ENCODE measurements around the gene MRPL50. TPM values are rescaled to one million over a fixed set of nuclear protein-coding genes. Genes with fewer than 3 reads are reported as not detected.
A peak's percentile ranks its signal among the peaks of the same experiment; 100 is the strongest.

MRPL50 gene
- 10 to 100 TPM in 3 of 4 donors, 1 to 10 TPM in 1; 4.4 to 13.9 (median 11.8) TPM for total RNA-seq

DNA sequence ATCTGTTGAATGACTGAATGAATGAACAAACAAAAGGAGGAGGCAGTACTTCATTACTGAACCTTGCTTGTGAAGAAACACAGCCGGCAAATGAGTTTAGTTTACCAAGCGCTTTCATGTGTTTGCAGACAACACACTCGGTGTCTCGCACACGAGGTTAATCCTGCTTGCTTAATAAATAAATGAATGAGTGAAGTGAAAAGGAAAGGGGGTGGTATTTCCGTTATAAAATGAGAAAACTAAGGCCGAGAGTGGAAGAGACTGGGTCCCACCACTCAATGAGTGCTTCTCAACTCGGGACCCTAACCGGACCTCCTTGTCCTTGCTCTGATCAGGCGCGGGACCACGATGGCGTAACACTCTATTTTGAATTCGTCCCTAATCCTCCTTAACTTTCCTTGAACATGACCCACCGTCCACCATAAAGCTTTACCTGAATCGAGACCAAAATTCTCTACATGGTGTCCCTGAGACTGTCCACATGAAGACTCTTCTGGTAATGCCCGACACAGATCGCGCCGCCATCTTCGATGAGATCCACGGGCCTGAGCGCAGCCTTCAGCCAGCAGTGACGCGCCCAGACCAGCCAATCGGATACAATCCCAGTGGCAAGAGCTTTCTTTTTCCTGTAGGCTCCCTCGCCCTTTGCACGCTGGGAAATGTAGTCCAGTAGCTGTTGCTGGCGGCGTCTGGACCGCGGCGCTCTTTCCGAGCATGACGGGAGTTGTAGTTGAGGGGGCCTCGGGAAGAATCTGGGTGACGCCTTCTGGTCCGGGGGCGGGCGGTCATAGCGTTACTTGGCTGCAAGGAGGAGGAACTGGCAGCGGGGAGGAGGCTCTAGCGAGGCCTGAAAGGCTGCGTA, at the start of gene MRPL50, which contains the start of gene ZNF189:
TSS of gene MRPL50 (minus strand) at position 551 of the 862 bp plus-strand sequence. CDS start at position 525, 26 bp downstream.
TSS of gene ZNF189 (plus strand) at position 784 of the 862 bp plus-strand sequence. CDS start 306 bp downstream, outside the sequence.
- Histone ChIP-seq H3K4me1 (peaks cover 12 to 43% (median 17%) of the 10 kb centered on the region in 3 donors), H3K4me3 (peak within 1 kb of the TSS; percentile 60 to 84 (median 69)), H3K27ac (peak within 1 kb of the TSS; percentile 85 to 94 (median 90)), H3K27me3 (peaks cover 0 to 3% (median 0%) of the 10 kb centered on the region in 4 donors), H3K36me3 (peaks cover 9 to 60% (median 22%) of the 10 kb centered on the region in 3 donors), H3K9me3 (peaks cover 0 to 15% (median 0%) of the 10 kb centered on the region in 3 donors)
- peak in 3 of 4 donors; percentile 41 to 76 (median 66) for TF ChIP-seq POLR2A (IDR thresholded peaks at IDR 0.05)
- TF ChIP-seq, protein P1, sequence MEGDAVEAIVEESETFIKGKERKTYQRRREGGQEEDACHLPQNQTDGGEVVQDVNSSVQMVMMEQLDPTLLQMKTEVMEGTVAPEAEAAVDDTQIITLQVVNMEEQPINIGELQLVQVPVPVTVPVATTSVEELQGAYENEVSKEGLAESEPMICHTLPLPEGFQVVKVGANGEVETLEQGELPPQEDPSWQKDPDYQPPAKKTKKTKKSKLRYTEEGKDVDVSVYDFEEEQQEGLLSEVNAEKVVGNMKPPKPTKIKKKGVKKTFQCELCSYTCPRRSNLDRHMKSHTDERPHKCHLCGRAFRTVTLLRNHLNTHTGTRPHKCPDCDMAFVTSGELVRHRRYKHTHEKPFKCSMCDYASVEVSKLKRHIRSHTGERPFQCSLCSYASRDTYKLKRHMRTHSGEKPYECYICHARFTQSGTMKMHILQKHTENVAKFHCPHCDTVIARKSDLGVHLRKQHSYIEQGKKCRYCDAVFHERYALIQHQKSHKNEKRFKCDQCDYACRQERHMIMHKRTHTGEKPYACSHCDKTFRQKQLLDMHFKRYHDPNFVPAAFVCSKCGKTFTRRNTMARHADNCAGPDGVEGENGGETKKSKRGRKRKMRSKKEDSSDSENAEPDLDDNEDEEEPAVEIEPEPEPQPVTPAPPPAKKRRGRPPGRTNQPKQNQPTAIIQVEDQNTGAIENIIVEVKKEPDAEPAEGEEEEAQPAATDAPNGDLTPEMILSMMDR (IDR thresholded peaks at IDR 0.05): peak in 1 of 6 experiments; percentile 19
- intact Hi-C loops (cut with DNase I): no loop called here
- peak; percentile 91 for DNase-seq
- WGBS, 2 donors: 0 to 1% methylated on average over 27 to 29 of the region's 44 CpGs

DNA sequence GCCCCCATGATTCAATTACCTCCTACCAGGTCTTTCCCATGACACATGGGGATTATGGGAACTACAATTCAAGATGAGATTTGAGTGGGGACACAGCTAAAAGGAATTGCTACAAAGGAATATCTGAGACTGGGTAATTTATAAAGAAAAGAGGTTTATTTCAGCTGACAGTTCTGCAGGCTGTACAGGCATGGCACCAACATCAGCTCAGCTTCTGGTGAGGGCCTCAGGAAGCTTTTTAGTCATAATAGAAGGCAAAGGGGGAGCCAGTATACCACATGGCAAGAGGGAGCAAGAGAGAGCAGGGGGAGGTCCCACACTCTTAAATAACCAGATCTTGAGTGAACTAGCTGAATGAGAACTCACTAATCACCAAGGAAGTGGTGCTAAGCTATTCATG, 48.3 kb upstream of the MRPL50 start:
- Histone ChIP-seq H3K9me3 (no peaks in the 10 kb centered on the region), H3K4me3 (no peak overlapping the region), H3K27me3 (peaks cover 0 to 22% (median 0%) of the 10 kb centered on the region in 4 donors), H3K36me3 (no peaks in the 10 kb centered on the region), H3K27ac (no peak overlapping the region), H3K4me1 (peaks cover 0 to 13% (median 4%) of the 10 kb centered on the region in 3 donors)
- intact Hi-C loops (cut with DNase I): no loop called here
- DNase-seq: no peak
- no peak for TF ChIP-seq POLR2A (IDR thresholded peaks at IDR 0.05)
- TF ChIP-seq, protein P1 (IDR thresholded peaks at IDR 0.05): no peak

DNA sequence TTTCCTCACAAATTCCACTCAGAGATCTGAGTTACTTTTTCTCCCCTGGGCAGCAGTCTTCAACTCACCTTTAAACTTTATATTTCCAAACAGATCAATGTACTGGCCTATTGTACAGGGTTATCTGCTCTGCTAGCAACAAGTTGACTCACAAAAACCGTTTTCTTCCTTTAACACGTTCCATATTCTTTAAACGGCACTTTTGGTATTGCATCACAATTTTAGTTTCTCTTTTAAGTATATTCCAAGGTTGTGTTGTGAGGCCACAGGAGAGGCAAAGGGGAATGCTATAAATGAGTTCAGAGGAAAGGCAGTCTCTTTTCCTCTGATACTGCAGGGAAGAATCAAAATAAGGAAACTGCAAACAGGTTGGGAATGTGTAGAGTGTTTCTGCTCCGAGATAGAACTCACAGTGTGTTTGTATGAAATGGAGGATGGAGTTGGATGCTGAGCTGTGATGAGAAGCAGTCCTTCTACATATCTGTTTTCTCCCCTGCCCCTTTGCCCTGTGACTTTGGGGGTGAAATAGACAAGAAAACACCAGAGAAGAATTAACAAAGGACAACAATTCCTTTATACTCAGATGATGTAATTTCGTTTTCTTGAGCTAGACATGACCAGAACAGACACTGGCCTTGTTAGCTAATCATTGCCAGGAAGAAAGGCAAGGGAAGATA, 47.1 kb upstream of the MRPL50 start:
- Histone ChIP-seq H3K4me1 (peaks cover 0 to 13% (median 4%) of the 10 kb centered on the region in 3 donors), H3K36me3 (no peaks in the 10 kb centered on the region), H3K4me3 (no peak overlapping the region), H3K27ac (no peak overlapping the region), H3K9me3 (no peaks in the 10 kb centered on the region), H3K27me3 (peaks cover 0 to 29% (median 0%) of the 10 kb centered on the region in 4 donors)
- TF ChIP-seq POLR2A (IDR thresholded peaks at IDR 0.05): no peak
- TF ChIP-seq, protein P1 (IDR thresholded peaks at IDR 0.05): no peak
- DNase-seq: no peak
- intact Hi-C loops (cut with DNase I): no loop called here
- WGBS, 2 donors: 34 to 49% methylated on average over 5 of the region's 5 CpGs

DNA sequence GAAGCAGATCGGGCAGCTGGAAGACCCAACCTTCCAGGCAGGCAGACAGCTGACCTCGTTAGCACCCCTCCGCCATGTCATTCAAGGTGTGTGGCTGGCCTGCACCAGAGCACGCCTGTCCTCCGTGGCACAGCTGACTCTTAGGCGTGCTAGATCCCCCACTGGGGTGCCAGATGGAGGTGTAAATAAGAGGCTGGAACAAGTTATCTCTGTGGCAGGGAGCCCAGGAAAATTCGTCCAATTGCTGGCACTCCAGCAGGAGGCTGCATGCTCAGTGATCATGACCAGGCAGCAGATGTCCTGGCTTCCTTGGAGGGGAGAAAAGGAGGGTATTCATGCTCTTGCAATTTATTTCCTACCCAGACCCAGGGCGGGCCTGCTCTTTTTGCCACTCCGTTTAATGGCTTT, 45.0 kb upstream of the MRPL50 start:
- no peak for TF ChIP-seq POLR2A (IDR thresholded peaks at IDR 0.05)
- TF ChIP-seq, protein P1 (IDR thresholded peaks at IDR 0.05): no peak
- H3K9me3 ChIP-seq: no peaks in the 10 kb centered on the region
- 62 to 70% methylated on average over 9 of the region's 9 CpGs for WGBS, 2 donors
- peaks cover 0 to 17% (median 0%) of the 10 kb centered on the region in 4 donors for H3K27me3 ChIP-seq
- no peak overlapping the region for H3K4me3 ChIP-seq
- H3K4me1 ChIP-seq: no peaks in the 10 kb centered on the region
- H3K27ac ChIP-seq: no peak overlapping the region
- no peak for DNase-seq
- no peaks in the 10 kb centered on the region for H3K36me3 ChIP-seq
- intact Hi-C loops (cut with DNase I): no loop called here
